B cell (primary cell): Measurements from ENCODE around the gene CCNI2. TPM values are rescaled to one million over a fixed set of nuclear protein-coding genes. Genes with fewer than 3 reads are reported as not detected.

Experiments used
- ATAC-seq: fragments of 200-7000 bp; cut with Tn5 transposase; one replicate; pipeline ENCODE4 v1.10.0; 2021; ENCODE audit warnings: low read depth, mild to moderate bottlenecking, moderate number of reproducible peaks, moderate library complexity
- CTCF ChIA-PET: fragments of 350-600 bp; sonication (Branson Sonifier 250); formaldehyde crosslinking; loops from one replicate; lab custom pipeline; 2021; ENCODE audit warnings: antibody characterized with exemption, inconsistent platforms; lab: Charles Lee
- POLR2A ChIA-PET: fragments of 350-600 bp; sonication (Branson Sonifier 250); formaldehyde crosslinking; loops from one replicate; lab custom pipeline; 2021; ENCODE audit warnings: antibody characterized with exemption; lab: Charles Lee
- DNase-seq: peaks from one replicate; pipeline ENCODE4 v3.0.0; 2013
- H2AFZ ChIP-seq: 2 replicates; pipeline ENCODE4 v1.6.1; 2012; ENCODE audit warnings: mild to moderate bottlenecking, low read depth, low read length; ENCODE audit not compliant: insufficient read depth, poor library complexity, severe bottlenecking
- H3K27ac ChIP-seq, 2 donors: 1 replicate in 1 of 2; 2 replicates in 1 of 2; pipeline ENCODE4 v1.5.1; 2012 to 2013; ENCODE audit warnings: low read length in 2 of 2, mild to moderate bottlenecking in 2 of 2, moderate library complexity in 1 of 2
- H3K27me3 ChIP-seq, 4 experiments: fragments of 200-600 bp in 1 of 4; sonication (generic) in 1 of 4; replicated peaks in 1 of 4; 1 replicate in 2 of 4; 2 replicates in 2 of 4; pipeline versions ENCODE4 v1.6.1 to v1.7.0; 2013 to 2016; ENCODE audit warnings: low read length in 3 of 4, mild to moderate bottlenecking in 2 of 4, mixed read lengths in 1 of 4, moderate library complexity in 1 of 4; ENCODE audit not compliant: insufficient read depth in 4 of 4, control insufficient read depth in 3 of 4; ENCODE audit errors: control extremely low read depth in 1 of 4
- H3K36me3 ChIP-seq, 2 experiments: replicated peaks in 1 of 2; 1 replicate in 1 of 2; 2 replicates in 1 of 2; pipeline versions ENCODE4 v1.6.1 to v1.7.1; 2013; ENCODE audit warnings: low read length in 1 of 2; ENCODE audit not compliant: insufficient read depth in 2 of 2, control insufficient read depth in 1 of 2; ENCODE audit errors: control extremely low read depth in 1 of 2, extremely low read depth in 1 of 2
- H3K4me1 ChIP-seq, 2 donors: fragments of 200-600 bp in 1 of 2; sonication (generic) in 1 of 2; 1 replicate in 1 of 2; 2 replicates in 1 of 2; pipeline versions ENCODE4 v1.5.1 to v1.6.1; 2013 to 2017; ENCODE audit warnings: low read length in 2 of 2; ENCODE audit not compliant: control insufficient read depth in 2 of 2, insufficient read depth in 2 of 2
- H3K4me2 ChIP-seq: replicated peaks from 2 replicates; pipeline ENCODE3; 2012; ENCODE audit warnings: mild to moderate bottlenecking, low read depth, low read length; ENCODE audit not compliant: poor library complexity, severe bottlenecking
- H3K4me3 ChIP-seq, 5 experiments: fragments of 200-600 bp in 1 of 5; sonication (generic) in 1 of 5; 1 replicate in 3 of 5; 2 replicates in 2 of 5; pipeline versions ENCODE4 v1.5.1 to v1.7.0; 2011 to 2016; ENCODE audit warnings: low read length in 4 of 5, mild to moderate bottlenecking in 4 of 5, low read depth in 2 of 5, control low read depth in 1 of 5, moderate library complexity in 1 of 5; ENCODE audit not compliant: insufficient read depth in 1 of 5; ENCODE audit errors: control extremely low read depth in 1 of 5, extremely low read depth in 1 of 5
- H3K79me2 ChIP-seq: fragments of 200-600 bp; sonication (generic); one replicate; pipeline ENCODE4 v1.6.0; 2016; ENCODE audit warnings: low read length; ENCODE audit not compliant: control insufficient read depth, insufficient read depth
- H3K9ac ChIP-seq: fragments of 200-600 bp; sonication (generic); 2 replicates; pipeline ENCODE4 v1.6.1; 2017; ENCODE audit warnings: mild to moderate bottlenecking, low read length, moderate library complexity
- H3K9me3 ChIP-seq, 3 donors: one replicate each; pipeline versions ENCODE4 v1.6.1 to v1.7.1; 2013; ENCODE audit warnings: low read length in 2 of 3; ENCODE audit not compliant: control insufficient read depth in 2 of 3, insufficient read depth in 1 of 3; ENCODE audit errors: control extremely low read depth in 1 of 3
- H4K20me1 ChIP-seq: 2 replicates; pipeline ENCODE4 v1.6.0; 2012; ENCODE audit warnings: mild to moderate bottlenecking, low read length; ENCODE audit not compliant: insufficient read depth, control insufficient read depth, poor library complexity, severe bottlenecking
- H3K27ac Mint-ChIP-seq: one replicate; pipeline ENCODE4 v1.8.0; 2021; ENCODE audit warnings: mixed read lengths
- H3K27me3 Mint-ChIP-seq: one replicate; pipeline ENCODE4 v1.8.0; 2021; ENCODE audit warnings: mixed read lengths
- H3K4me1 Mint-ChIP-seq: one replicate; pipeline ENCODE4 v1.8.0; 2021; ENCODE audit warnings: mixed read lengths
- H3K4me3 Mint-ChIP-seq: one replicate; pipeline ENCODE4 v1.8.0; 2021; ENCODE audit warnings: mixed read lengths
- H3K9me3 Mint-ChIP-seq: one replicate; pipeline ENCODE4 v1.8.0; 2022; ENCODE audit warnings: mixed read lengths; ENCODE audit not compliant: insufficient read depth
- EZH2 ChIP-seq: IDR thresholded peaks from 2 replicates; pipeline ENCODE4 v1.6.1; 2012; ENCODE audit warnings: borderline replicate concordance, low read depth, mild to moderate bottlenecking, moderate library complexity, low read length; ENCODE audit not compliant: insufficient read depth, poor library complexity, severe bottlenecking
- WGBS: methylation state at CpG from one replicate; pipeline ENCODE4 v1.1.5; 2013; ENCODE audit warnings: missing lambda C conversion rate; ENCODE audit not compliant: insufficient coverage; 5-methylcytosine and 5-hydroxymethylcytosine counted together
- intact Hi-C: fragments of 100-400 bp; cut with micrococcal nuclease; formaldehyde crosslinking; loops from one replicate; pipeline ENCODE4 v1.10.0; 2022
- polyA plus RNA-seq: library from polyadenylated mRNA; depleted of rRNA; stranded (reverse); fragments of >200 nt; gene quantifications from 2 replicates; pipeline ENCODE4 v1.2.3, GENCODE V29; 2012
- total RNA-seq, 2 donors: library from RNA; stranded (reverse); fragments of 120-200 nt in 1 of 2; gene quantifications; 1 replicate in 1 of 2; 2 replicates in 1 of 2; pipeline versions ENCODE4 v1.2.3 to v1.2.4, GENCODE V29; 2013 to 2022
- TF ChIP-seq, protein P1 (sequence below): fragments of 200-600 bp; IDR thresholded peaks from one replicate; pipeline ENCODE4 v1.8.0; 2022; ENCODE audit warnings: antibody characterized with exemption, mild to moderate bottlenecking

CCNI2 gene
- total and polyA plus RNA-seq, 2 donors (not counting 1 experiment from before 2014, with no cell fraction given), result 0.39 to 2.0 TPM

- DNase-seq (peak; percentile 19), ATAC-seq (no peak)
- Histone ChIP-seq H3K36me3 (peaks cover 1 to 3% of the 10 kb centered on the region in 2 experiments), H3K4me1 (no peaks in the 10 kb centered on the region), H4K20me1 (no peaks in the 10 kb centered on the region), H3K27me3 (no peaks in the 10 kb centered on the region), H3K4me2 (no peak overlapping the region), H3K9me3 (no peaks in the 10 kb centered on the region), H3K27ac (no peak overlapping the region), H2AFZ (no peak overlapping the region), H3K4me3 (no peak overlapping the region), H3K9ac (no peak overlapping the region), H3K79me2 (no peaks in the 10 kb centered on the region)
- H3K27me3 Mint-ChIP-seq, result no peaks in the 10 kb centered on the region
- no peaks in the 10 kb centered on the region for H3K9me3 Mint-ChIP-seq
- no peaks in the 10 kb centered on the region for H3K4me1 Mint-ChIP-seq
- no peak overlapping the region for H3K4me3 Mint-ChIP-seq
- 94% methylated on average over 2 of the region's 11 CpGs for WGBS
- H3K27ac Mint-ChIP-seq, result no peak overlapping the region
- intact Hi-C loops, result loop anchor here (1.0 to 5.0 kb wide), 2 partner anchors 187 to 329 kb away; no protein-coding TSS in a partner anchor
- POLR2A ChIA-PET, result no interaction called here
- CTCF ChIA-PET, result interaction anchor here (0.7 to 2.7 kb wide), 6 partner anchors 11 to 445 kb away, joined by 3 to 15 read pairs (median 4); no protein-coding TSS in a partner anchor
- no peak for TF ChIP-seq EZH2
- TF ChIP-seq, protein P1, sequence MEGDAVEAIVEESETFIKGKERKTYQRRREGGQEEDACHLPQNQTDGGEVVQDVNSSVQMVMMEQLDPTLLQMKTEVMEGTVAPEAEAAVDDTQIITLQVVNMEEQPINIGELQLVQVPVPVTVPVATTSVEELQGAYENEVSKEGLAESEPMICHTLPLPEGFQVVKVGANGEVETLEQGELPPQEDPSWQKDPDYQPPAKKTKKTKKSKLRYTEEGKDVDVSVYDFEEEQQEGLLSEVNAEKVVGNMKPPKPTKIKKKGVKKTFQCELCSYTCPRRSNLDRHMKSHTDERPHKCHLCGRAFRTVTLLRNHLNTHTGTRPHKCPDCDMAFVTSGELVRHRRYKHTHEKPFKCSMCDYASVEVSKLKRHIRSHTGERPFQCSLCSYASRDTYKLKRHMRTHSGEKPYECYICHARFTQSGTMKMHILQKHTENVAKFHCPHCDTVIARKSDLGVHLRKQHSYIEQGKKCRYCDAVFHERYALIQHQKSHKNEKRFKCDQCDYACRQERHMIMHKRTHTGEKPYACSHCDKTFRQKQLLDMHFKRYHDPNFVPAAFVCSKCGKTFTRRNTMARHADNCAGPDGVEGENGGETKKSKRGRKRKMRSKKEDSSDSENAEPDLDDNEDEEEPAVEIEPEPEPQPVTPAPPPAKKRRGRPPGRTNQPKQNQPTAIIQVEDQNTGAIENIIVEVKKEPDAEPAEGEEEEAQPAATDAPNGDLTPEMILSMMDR, result peak; percentile 73
Observed at GRCh38 chr5:132714456-132715307, 32.5 kb upstream of the CCNI2 start.
